Measurements from ENCODE around the gene TECPR1.

Gene TECPR1

GRCh38 chr7:98249106-98249505 is 2.9 kb downstream of the TECPR1 start:
- no peak for DNase-seq (ENCODE audit: low spot score)

GRCh38 chr7:98248156-98248555 is 3.9 kb downstream of the TECPR1 start:
- DNase-seq (ENCODE audit: low spot score), result no peak

- DNase-seq (ENCODE audit: low spot score), result no peak
Observed at GRCh38 chr7:98244871-98245270, 7.2 kb downstream of the TECPR1 start.

GRCh38 chr7:98242934-98243333 is 9.1 kb downstream of the TECPR1 start:
- no peak for DNase-seq (ENCODE audit: low spot score)

- DNase-seq (ENCODE audit: low spot score), result no peak
Observed at GRCh38 chr7:98242342-98242741, 9.7 kb downstream of the TECPR1 start.

GRCh38 chr7:98241674-98242241 is 10.3 kb downstream of the TECPR1 start:
- no peak for DNase-seq (ENCODE audit: low spot score)

- peak; percentile 83 for DNase-seq (ENCODE audit: low spot score)
Observed at GRCh38 chr7:98240961-98241673, 10.9 kb downstream of the TECPR1 start.

- DNase-seq (ENCODE audit: low spot score), result peak; percentile 50
Observed at GRCh38 chr7:98238976-98239375, 13.1 kb downstream of the TECPR1 start.

GRCh38 chr7:98238076-98238475 is 14.0 kb downstream of the TECPR1 start:
- no peak for DNase-seq (ENCODE audit: low spot score)

- no peak for DNase-seq (ENCODE audit: low spot score)
Observed at GRCh38 chr7:98236355-98237185, 15.5 kb downstream of the TECPR1 start.

GRCh38 chr7:98235901-98236300 is 16.1 kb downstream of the TECPR1 start:
- DNase-seq (ENCODE audit: low spot score), result no peak

- no peak for DNase-seq (ENCODE audit: low spot score)
Observed at GRCh38 chr7:98234429-98235147, 17.4 kb downstream of the TECPR1 start.

- no peak for DNase-seq (ENCODE audit: low spot score)
Observed at GRCh38 chr7:98233219-98234070, 18.6 kb downstream of the TECPR1 start.

GRCh38 chr7:98232799-98233198 is 19.2 kb downstream of the TECPR1 start:
- no peak for DNase-seq (ENCODE audit: low spot score)

GRCh38 chr7:98232263-98232585 is 19.8 kb downstream of the TECPR1 start:
- DNase-seq (ENCODE audit: low spot score), result no peak

GRCh38 chr7:98231493-98232262 is 20.4 kb downstream of the TECPR1 start:
- DNase-seq (ENCODE audit: low spot score), result no peak

- no peak for DNase-seq (ENCODE audit: low spot score)
Observed at GRCh38 chr7:98230746-98231471, 21.1 kb downstream of the TECPR1 start.

- no peak for DNase-seq (ENCODE audit: low spot score)
Observed at GRCh38 chr7:98229991-98230745, 21.9 kb downstream of the TECPR1 start.

GRCh38 chr7:98229441-98229840 is 22.6 kb downstream of the TECPR1 start:
- no peak for DNase-seq (ENCODE audit: low spot score)
